H9 (cell line): ENCODE data around the gene EPHA2. TPM values are rescaled to one million over a fixed set of nuclear protein-coding genes. Genes with fewer than 3 reads are reported as not detected.

Experiments
- DNase-seq: peaks from one replicate; pipeline ENCODE4 v3.0.0-alpha.2; 2017
- H2AFZ ChIP-seq: one replicate; pipeline ENCODE4 v1.6.1; 2013; ENCODE audit warnings: mild to moderate bottlenecking, low read length, control low read depth, moderate library complexity
- H2AK5ac ChIP-seq: 2 replicates; pipeline ENCODE4 v1.6.1; 2013; ENCODE audit warnings: low read length, control low read depth, mixed read lengths; ENCODE audit not compliant: insufficient read length
- H2BK120ac ChIP-seq: one replicate; pipeline ENCODE4 v1.6.1; 2013; ENCODE audit warnings: low read depth, mild to moderate bottlenecking, low read length, control low read depth, inconsistent platforms; ENCODE audit not compliant: poor library complexity, severe bottlenecking
- H2BK12ac ChIP-seq: 2 replicates; pipeline ENCODE4 v1.6.1; 2013; ENCODE audit warnings: low read length, control low read depth, mixed read lengths, low read depth; ENCODE audit not compliant: insufficient read length
- H2BK15ac ChIP-seq: 2 replicates; pipeline ENCODE4 v1.6.1; 2013; ENCODE audit warnings: low read depth, low read length, control low read depth
- H2BK20ac ChIP-seq: one replicate; pipeline ENCODE4 v1.6.1; 2013; ENCODE audit warnings: low read depth, mild to moderate bottlenecking, low read length, control low read depth, inconsistent platforms; ENCODE audit not compliant: poor library complexity, severe bottlenecking
- H2BK5ac ChIP-seq: 2 replicates; pipeline ENCODE4 v1.6.1; 2013; ENCODE audit warnings: low read length, control low read depth, mixed read lengths; ENCODE audit not compliant: insufficient read length
- H3K14ac ChIP-seq: 2 replicates; pipeline ENCODE4 v1.6.1; 2013; ENCODE audit warnings: low read length, control low read depth; ENCODE audit not compliant: insufficient read depth
- H3K18ac ChIP-seq: 2 replicates; pipeline ENCODE4 v1.6.1; 2013; ENCODE audit warnings: low read depth, mild to moderate bottlenecking, mixed read lengths, low read length, control low read depth; ENCODE audit not compliant: insufficient read length
- H3K23ac ChIP-seq: 2 replicates; pipeline ENCODE4 v1.6.1; 2013; ENCODE audit warnings: low read length, control low read depth, mixed read lengths, low read depth; ENCODE audit not compliant: insufficient read length
- H3K23me2 ChIP-seq: 2 replicates; pipeline ENCODE4 v1.6.1; 2013; ENCODE audit warnings: low read depth, mild to moderate bottlenecking, mixed read lengths, low read length, control low read depth; ENCODE audit not compliant: insufficient read length, poor library complexity, severe bottlenecking
- H3K27ac ChIP-seq: 2 replicates; pipeline ENCODE4 v1.5.1; 2013; ENCODE audit warnings: low read length, control low read depth, mixed read lengths, low read depth; ENCODE audit not compliant: insufficient read length
- H3K27me3 ChIP-seq: 2 replicates; pipeline ENCODE4 v1.6.1; 2013; ENCODE audit warnings: low read length, control low read depth, inconsistent platforms; ENCODE audit not compliant: insufficient read depth
- H3K4ac ChIP-seq: 2 replicates; pipeline ENCODE4 v1.6.1; 2013; ENCODE audit warnings: low read depth, mild to moderate bottlenecking, control low read depth, inconsistent platforms, low read length, moderate library complexity
- H3K4me1 ChIP-seq: 2 replicates; pipeline ENCODE4 v1.6.1; 2013; ENCODE audit warnings: low read length, control low read depth, inconsistent platforms; ENCODE audit not compliant: insufficient read depth
- H3K4me2 ChIP-seq: 2 replicates; pipeline ENCODE4 v1.6.1; 2013; ENCODE audit warnings: low read length, control low read depth, mixed read lengths; ENCODE audit not compliant: insufficient read length, insufficient read depth
- H3K56ac ChIP-seq: 2 replicates; pipeline ENCODE4 v1.6.1; 2013; ENCODE audit warnings: low read depth, mild to moderate bottlenecking, mixed read lengths, low read length, control low read depth; ENCODE audit not compliant: insufficient read length
- H3K79me1 ChIP-seq: 2 replicates; pipeline ENCODE4 v1.6.1; 2013; ENCODE audit warnings: low read depth, mild to moderate bottlenecking, moderate library complexity, low read length, control low read depth, inconsistent platforms; ENCODE audit not compliant: insufficient read depth, poor library complexity, severe bottlenecking
- H3K79me2 ChIP-seq: 2 replicates; pipeline ENCODE4 v1.6.1; 2013; ENCODE audit warnings: low read length, control low read depth, inconsistent platforms; ENCODE audit not compliant: insufficient read depth
- H3K9ac ChIP-seq: 2 replicates; pipeline ENCODE4 v1.6.1; 2013; ENCODE audit warnings: low read length, control low read depth, mixed read lengths; ENCODE audit not compliant: insufficient read length; ENCODE audit errors: extremely low read depth
- H3K9me3 ChIP-seq: one replicate; pipeline ENCODE4 v1.6.1; 2013; ENCODE audit warnings: low read depth, low read length, inconsistent platforms; ENCODE audit not compliant: control insufficient read depth
- H3T11ph ChIP-seq: one replicate; pipeline ENCODE4 v1.6.1; 2013; ENCODE audit warnings: mild to moderate bottlenecking, low read length, control low read depth, inconsistent platforms
- H4K20me1 ChIP-seq: one replicate; pipeline ENCODE4 v1.6.1; 2013; ENCODE audit not compliant: control insufficient read depth, insufficient read length, insufficient read depth
- H4K5ac ChIP-seq: 2 replicates; pipeline ENCODE4 v1.6.1; 2013; ENCODE audit warnings: low read depth, mild to moderate bottlenecking, mixed read lengths, low read length, control low read depth; ENCODE audit not compliant: insufficient read length
- H4K8ac ChIP-seq: replicated peaks from 2 replicates; pipeline ENCODE4 v1.6.1; 2013; ENCODE audit warnings: low read length, control low read depth, mixed read lengths, low read depth; ENCODE audit not compliant: insufficient read length
- H4K91ac ChIP-seq: 2 replicates; pipeline ENCODE4 v1.6.1; 2013; ENCODE audit warnings: low read depth, mild to moderate bottlenecking, moderate library complexity, mixed read lengths, low read length, control low read depth; ENCODE audit not compliant: insufficient read length
- H3K27ac Mint-ChIP-seq, 3 experiments: 2 replicates in 2 of 3; 3 replicates in 1 of 3; pipeline ENCODE4 v1.8.0; 2020 to 2021; ENCODE audit warnings: mixed read lengths in 3 of 3, mild to moderate bottlenecking in 1 of 3, moderate library complexity in 1 of 3
- H3K27me3 Mint-ChIP-seq: 2 replicates; pipeline ENCODE4 v1.8.0; 2021; ENCODE audit warnings: low read depth, mild to moderate bottlenecking, moderate library complexity, mixed read lengths
- H3K36me3 Mint-ChIP-seq, 3 experiments: 2 replicates in 2 of 3; 3 replicates in 1 of 3; pipeline ENCODE4 v1.8.0; 2020 to 2021; ENCODE audit warnings: low read depth in 3 of 3, mixed read lengths in 3 of 3; ENCODE audit not compliant: insufficient read depth in 1 of 3
- H3K4me1 Mint-ChIP-seq, 2 experiments: 2 replicates each; pipeline ENCODE4 v1.8.0; 2020; ENCODE audit warnings: mixed read lengths in 2 of 2
- H3K4me3 Mint-ChIP-seq, 2 experiments: 2 replicates in 1 of 2; 3 replicates in 1 of 2; pipeline ENCODE4 v1.8.0; 2020 to 2021; ENCODE audit warnings: mild to moderate bottlenecking in 2 of 2, mixed read lengths in 2 of 2, moderate library complexity in 1 of 2
- H3K9me3 Mint-ChIP-seq, 2 experiments: 2 replicates in 1 of 2; 3 replicates in 1 of 2; pipeline ENCODE4 v1.8.0; 2020; ENCODE audit warnings: mild to moderate bottlenecking in 2 of 2, mixed read lengths in 2 of 2, moderate library complexity in 1 of 2
- WGBS: extraction: QIAGEN DNeasy Blood & Tissue Kit; methylation state at CpG from one replicate; pipeline ENCODE4 v1.1.7; 2013; ENCODE audit warnings: missing lambda C conversion rate, low lambda C conversion rate, mixed read lengths; ENCODE audit not compliant: insufficient read length; ENCODE audit errors: extremely low coverage; 5-methylcytosine and 5-hydroxymethylcytosine counted together
- total RNA-seq: library from RNA; stranded (reverse); gene quantifications from 2 replicates; pipeline ENCODE4 v1.2.1, GENCODE V29; 2021
- TF ChIP-seq, protein P1 (sequence below): fragments of 200-600 bp; sonication (generic); conservative IDR thresholded peaks from 3 replicates; pipeline ENCODE4 v1.8.0; 2021; ENCODE audit warnings: antibody characterized with exemption, mild to moderate bottlenecking

The EPHA2 gene
- total RNA-seq, 1 experiment from 2014 or later, result 33.1 TPM

DNA sequence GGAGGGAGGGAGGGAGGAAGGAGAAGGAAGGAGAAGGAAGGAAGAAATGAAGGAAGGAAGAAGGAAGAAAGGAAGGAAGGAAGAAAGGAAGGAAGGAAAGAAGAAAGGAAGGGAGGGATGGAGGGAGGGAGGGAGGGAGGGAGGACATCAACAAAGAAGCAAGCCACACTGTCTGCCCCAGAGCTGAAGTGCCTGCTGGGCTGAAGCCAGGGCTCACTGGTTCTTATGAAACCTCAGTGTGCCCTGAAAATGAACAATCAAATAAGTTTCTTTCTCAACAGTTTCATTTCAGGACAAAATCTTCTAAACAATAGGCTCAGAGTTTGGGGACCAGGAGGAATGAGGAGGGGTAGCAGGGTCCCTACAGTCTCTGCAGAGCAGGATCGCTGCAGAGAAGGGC is 35.4 kb upstream of the EPHA2 start:
- Histone ChIP-seq H3K23me2 (no peaks in the 10 kb centered on the region), H2BK120ac (no peak overlapping the region), H4K20me1 (no peaks in the 10 kb centered on the region), H3K27me3 (no peaks in the 10 kb centered on the region), H3K14ac (no peak overlapping the region), H4K91ac (no peak overlapping the region), H3K4me1 (no peaks in the 10 kb centered on the region), H3K9me3 (no peaks in the 10 kb centered on the region), H2AFZ (no peak overlapping the region), H3K9ac (no peak overlapping the region), H3K4me2 (no peak overlapping the region), H3K79me1 (no peaks in the 10 kb centered on the region), H2BK20ac (no peak overlapping the region), H2BK12ac (no peak overlapping the region), H3K79me2 (no peaks in the 10 kb centered on the region), H4K5ac (no peak overlapping the region), H3K23ac (no peak overlapping the region), H3K27ac (no peak overlapping the region), H2AK5ac (no peak overlapping the region), H3T11ph (no peak overlapping the region), H2BK5ac (no peak overlapping the region), H3K4ac (no peak overlapping the region), H4K8ac (no peak overlapping the region), H2BK15ac (no peak overlapping the region), H3K56ac (no peak overlapping the region), H3K18ac (no peak overlapping the region)
- no peaks in the 10 kb centered on the region for H3K36me3 Mint-ChIP-seq
- 0 out of 4 replicates have a peak, but pooled peaks cover 0 to 2% of the 10 kb centered on the region in 2 experiments for H3K4me1 Mint-ChIP-seq
- H3K27me3 Mint-ChIP-seq, result peaks cover 12% of the 10 kb centered on the region
- no peak overlapping the region for H3K27ac Mint-ChIP-seq
- no peak overlapping the region for H3K4me3 Mint-ChIP-seq
- TF ChIP-seq, protein P1, sequence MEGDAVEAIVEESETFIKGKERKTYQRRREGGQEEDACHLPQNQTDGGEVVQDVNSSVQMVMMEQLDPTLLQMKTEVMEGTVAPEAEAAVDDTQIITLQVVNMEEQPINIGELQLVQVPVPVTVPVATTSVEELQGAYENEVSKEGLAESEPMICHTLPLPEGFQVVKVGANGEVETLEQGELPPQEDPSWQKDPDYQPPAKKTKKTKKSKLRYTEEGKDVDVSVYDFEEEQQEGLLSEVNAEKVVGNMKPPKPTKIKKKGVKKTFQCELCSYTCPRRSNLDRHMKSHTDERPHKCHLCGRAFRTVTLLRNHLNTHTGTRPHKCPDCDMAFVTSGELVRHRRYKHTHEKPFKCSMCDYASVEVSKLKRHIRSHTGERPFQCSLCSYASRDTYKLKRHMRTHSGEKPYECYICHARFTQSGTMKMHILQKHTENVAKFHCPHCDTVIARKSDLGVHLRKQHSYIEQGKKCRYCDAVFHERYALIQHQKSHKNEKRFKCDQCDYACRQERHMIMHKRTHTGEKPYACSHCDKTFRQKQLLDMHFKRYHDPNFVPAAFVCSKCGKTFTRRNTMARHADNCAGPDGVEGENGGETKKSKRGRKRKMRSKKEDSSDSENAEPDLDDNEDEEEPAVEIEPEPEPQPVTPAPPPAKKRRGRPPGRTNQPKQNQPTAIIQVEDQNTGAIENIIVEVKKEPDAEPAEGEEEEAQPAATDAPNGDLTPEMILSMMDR, result no peak
- no peaks in the 10 kb centered on the region for H3K9me3 Mint-ChIP-seq
- WGBS, result no CpG with 5 or more reads among the region's 1 CpG
- no peak for DNase-seq
